Measurements from ENCODE around the gene GPATCH3.
"Not testable (repeated sequence)": the region's sequence is repeated elsewhere in the genome, so short reads cannot be mapped to it uniquely, and the experiment has no call there.

The GPATCH3 gene, protein sequence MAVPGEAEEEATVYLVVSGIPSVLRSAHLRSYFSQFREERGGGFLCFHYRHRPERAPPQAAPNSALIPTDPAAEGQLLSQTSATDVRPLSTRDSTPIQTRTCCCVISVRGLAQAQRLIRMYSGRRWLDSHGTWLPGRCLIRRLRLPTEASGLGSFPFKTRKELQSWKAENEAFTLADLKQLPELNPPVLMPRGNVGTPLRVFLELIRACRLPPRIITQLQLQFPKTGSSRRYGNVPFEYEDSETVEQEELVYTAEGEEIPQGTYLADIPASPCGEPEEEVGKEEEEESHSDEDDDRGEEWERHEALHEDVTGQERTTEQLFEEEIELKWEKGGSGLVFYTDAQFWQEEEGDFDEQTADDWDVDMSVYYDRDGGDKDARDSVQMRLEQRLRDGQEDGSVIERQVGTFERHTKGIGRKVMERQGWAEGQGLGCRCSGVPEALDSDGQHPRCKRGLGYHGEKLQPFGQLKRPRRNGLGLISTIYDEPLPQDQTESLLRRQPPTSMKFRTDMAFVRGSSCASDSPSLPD

DNA sequence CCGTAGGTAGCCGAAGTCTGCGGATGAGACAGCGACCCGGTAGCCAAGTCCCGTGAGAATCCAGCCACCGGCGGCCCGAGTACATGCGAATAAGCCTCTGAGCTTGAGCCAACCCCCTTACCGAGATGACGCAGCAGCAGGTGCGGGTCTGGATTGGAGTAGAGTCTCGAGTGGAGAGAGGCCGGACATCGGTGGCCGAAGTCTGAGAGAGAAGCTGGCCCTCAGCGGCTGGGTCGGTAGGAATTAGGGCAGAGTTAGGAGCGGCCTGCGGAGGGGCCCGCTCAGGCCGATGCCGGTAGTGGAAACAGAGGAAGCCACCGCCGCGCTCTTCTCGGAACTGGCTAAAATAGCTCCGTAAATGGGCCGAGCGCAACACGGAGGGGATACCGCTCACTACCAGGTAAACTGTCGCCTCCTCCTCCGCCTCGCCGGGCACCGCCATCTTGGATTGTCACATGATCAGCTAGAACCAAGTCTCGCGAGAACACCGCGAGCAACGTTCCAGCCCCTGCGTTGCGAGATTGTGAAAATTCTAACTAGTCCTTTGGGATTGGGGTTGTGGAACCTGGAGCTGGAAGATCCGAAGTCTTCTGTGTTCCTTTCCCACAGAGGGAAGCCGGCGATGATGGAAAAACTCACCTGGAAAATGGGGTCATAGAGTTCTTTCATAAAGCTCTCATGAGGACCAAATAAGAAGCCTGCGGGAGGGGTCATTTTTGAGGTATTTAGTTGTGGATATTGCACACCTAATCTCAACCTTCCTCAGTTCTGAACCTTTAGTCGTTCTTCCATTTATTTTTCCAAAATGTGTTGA, at the start of gene GPATCH3:
Gene GPATCH3, minus strand, starts transcription at position 467 of the 814 bp plus-strand sequence. Its CDS starts 25 bp downstream, at position 442.
- peak; percentile 94 for DNase-seq (ENCODE audit: low read depth)

DNA sequence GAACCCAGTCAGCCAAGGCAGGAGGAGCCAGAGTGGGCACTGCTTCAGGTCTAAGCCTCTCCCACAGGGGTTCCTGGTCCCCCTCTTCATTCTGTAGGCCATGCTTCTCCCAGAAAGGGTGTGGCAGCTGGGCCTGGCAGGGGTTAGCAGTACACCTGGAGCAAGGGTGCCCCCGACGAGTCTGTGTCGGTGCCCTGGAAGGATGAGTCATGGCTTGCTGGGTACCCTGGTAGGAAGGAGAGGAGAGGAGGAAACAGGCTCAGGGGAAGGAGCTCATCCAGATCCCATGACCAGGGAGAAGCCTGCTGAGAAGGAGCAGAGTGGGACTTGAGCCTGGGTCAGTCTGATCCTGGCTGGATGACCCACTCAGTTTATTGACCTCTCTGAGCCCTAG, 49.7 kb upstream of the GPATCH3 start:
- DNase-seq (ENCODE audit: low read depth) = no peak

DNA sequence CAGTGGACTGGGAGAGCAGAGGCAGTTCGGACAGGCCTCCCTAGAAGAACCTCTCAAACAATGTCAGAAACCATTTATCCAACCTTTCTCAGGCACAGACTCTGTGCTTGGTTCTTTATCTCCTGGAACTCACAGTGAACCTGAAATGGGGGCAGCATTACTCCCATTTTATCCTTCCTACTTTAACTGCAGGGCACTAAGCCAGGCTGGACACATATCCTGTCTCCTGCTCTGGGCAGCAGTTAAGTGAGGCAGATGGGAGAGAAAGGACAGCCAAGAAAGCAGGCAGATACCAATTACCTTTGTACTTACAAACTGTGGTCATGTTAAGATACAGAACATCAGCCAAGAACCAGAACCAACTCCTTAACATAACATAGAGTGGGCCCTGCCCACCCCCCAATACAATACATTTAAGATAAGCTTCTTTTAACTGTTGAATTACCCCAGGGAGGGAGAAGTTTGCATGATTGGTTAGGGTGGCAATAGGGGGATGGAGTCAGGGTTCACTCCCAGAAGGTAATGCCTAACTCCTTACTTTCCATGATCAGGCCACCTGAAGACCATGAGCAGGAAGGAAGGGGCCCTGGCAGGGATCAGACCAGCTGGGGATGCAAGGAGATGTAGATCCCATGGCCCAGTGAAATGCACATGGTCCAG, 49.1 kb upstream of the GPATCH3 start:
- no peak for DNase-seq (ENCODE audit: low read depth)

GRCh38 chr1:26948725-26949057, 48.4 kb upstream of the GPATCH3 start:
- DNase-seq (ENCODE audit: low read depth) = not testable (repeated sequence)

- no peak for DNase-seq (ENCODE audit: low read depth)
Measured at GRCh38 chr1:26946270-26946669, 46.0 kb upstream of the GPATCH3 start.

DNA sequence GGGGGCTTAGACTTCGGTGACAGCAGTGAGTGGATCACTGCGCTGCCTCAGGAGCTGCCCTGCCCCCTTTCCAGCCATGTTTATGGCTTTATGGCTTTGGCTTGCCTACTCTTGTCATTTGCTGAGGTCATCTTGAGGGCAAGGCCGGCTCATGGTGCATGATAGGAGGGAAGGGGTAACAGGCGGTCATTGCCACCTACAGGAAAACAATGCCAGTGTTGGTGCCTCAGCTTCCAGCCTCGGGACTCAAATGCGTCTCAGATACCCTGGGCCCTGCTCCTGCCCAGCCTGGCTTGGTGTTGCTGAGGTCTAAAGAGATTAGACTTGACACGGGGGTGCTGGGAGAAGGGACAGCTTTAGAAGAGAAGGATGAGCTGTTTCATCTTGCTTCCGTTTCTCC, 45.5 kb upstream of the GPATCH3 start:
- DNase-seq (ENCODE audit: low read depth) = no peak

DNA sequence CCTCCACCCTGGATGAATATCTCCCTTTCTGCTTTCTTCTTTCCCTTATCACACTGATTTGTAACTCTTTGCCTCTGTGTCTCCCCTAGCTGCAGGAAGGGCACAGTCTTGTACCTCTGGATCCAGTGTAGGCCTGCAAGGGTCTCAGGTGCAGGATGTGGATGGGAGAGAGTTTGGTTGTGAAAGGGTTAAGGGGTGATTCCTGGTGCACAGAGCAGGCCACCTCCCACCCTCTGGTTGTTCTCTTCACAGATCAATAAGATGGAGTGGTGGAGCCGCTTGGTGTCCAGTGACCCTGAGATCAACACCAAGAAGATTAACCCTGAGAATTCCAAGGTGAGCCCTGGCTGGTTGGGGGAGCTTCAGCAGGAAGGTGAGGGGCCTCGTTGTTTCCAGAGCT, 44.9 kb upstream of the GPATCH3 start:
- no peak for DNase-seq (ENCODE audit: low read depth)

DNA sequence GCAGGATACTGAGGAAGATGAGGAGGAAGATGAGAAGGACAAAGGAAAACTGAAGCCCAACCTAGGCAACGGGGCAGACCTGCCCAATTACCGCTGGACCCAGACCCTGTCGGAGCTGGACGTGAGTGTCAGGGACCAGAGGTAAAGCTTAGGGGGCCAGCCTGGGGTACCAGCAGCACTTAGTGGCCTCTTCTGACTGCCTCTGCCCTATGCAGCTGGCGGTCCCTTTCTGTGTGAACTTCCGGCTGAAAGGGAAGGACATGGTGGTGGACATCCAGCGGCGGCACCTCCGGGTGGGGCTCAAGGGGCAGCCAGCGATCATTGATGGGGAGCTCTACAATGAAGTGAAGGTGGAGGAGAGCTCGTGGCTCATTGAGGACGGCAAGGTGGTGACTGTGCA, 42.4 kb upstream of the GPATCH3 start:
- DNase-seq (ENCODE audit: low read depth) = no peak

DNA sequence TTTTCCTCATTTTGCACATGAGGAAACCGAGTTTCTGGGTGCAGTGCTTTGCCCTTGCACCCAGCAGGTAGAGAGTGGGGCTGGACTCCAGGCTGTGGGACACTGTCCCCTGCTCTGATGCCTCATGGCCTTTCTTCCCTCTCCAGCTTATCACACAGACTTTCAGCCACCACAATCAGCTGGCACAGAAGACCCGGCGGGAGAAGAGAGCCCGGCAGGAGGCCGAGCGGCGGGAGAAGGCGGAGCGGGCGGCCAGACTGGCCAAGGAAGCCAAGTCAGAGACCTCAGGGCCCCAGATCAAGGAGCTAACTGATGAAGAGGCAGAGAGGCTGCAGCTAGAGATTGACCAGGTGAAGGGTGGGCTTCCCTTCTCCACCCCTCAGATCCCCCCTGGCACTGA, 41.0 kb upstream of the GPATCH3 start:
- no peak for DNase-seq (ENCODE audit: low read depth)

DNA sequence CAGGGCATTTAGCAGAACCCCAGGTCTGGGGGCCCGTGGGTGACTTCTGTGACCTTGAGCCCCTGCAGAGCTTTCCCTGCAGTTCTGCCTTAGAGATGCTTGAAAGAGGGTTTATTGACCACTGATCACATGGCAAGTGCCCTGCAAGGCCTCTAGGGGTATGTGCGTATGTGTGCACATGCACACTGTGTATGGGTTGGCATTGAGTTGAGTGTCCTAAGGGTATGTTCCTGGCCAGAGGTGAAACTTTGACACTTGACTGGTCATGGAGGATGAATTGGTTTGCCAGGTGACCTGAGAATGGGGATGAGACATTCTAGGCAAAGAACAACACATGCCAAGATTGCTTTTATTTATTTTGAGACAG, 38.4 kb upstream of the GPATCH3 start:
- no peak for DNase-seq (ENCODE audit: low read depth)

GRCh38 chr1:26938004-26938658, 37.9 kb upstream of the GPATCH3 start:
- DNase-seq (ENCODE audit: low read depth) = no peak

GRCh38 chr1:26936823-26937222, 36.6 kb upstream of the GPATCH3 start:
- no peak for DNase-seq (ENCODE audit: low read depth)

DNA sequence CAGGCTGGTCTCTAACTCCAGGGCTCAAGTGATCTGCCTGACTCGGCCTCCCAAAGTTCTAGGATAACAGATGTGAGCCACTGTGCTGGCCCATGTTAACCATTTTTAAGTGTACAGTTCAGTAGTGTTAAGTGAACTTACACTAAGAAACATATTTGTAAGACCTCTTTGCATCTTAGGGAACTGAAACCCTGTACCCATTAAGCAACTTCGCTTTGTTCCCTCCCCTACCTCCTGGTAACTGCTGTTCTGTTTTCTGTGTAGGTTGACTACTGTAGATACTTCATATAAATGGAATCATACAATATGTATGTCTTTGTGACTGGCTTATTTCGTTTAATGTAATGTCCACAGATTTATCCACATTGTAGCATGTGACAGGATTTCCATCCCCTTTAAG, 32.3 kb upstream of the GPATCH3 start:
- DNase-seq (ENCODE audit: low read depth) = no peak

DNA sequence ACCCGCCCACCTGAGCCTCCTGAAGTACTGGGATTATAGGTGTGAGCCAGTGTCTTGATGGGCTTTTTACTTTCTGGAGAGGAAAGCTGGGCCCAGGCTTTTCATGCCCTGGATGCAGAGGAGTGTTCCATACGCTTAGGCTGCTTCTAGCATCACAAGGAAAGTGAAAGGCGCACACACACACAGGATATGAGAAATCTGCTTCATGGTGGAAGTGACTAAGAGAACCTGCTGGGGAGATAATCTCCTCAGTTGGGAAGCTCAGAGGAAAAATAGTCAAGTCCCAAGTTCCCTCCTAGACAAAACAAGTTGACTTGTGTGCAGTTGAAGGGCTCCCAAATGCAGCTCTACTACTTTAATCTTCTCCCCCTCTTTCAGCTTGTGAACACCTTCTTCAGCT, 23.4 kb upstream of the GPATCH3 start:
- DNase-seq (ENCODE audit: low read depth) = no peak

DNA sequence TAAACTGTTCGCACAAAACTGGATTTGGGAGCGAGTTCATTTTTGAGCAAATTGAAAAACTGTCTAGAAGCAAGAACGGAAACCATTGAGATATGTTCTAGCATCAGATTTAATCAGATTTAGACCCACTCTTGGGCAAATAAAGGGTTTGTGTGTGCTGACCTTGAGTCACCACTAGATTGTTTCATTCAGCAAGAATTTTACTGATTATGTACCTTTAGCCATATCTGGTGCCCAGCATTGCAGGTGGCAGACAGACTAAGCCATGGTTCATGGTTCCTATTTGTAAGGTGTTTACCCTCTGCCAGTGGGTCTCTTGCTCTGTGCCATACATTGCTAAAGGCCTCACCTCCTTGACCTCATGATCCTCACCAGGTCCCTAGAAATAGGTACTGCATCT, 22.6 kb upstream of the GPATCH3 start:
- DNase-seq (ENCODE audit: low read depth) = no peak

DNA sequence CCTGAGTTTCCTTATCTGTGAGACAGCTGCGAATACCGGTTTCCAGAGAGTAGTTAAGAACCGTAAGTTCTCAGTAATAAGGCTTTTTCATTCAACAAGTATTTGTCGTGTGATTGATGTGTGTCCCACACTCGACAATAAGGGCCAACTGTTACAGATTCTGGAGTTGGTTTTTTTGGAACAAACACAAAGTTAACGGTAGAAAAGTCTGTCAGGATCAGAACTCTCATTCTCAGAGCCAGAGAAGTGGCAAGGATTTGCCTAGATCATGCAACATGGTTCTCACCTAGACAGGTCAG, 22.1 kb upstream of the GPATCH3 start:
- DNase-seq (ENCODE audit: low read depth) = no peak

GRCh38 chr1:26921540-26922430, 21.5 kb upstream of the GPATCH3 start, which contains the start of gene NUDC:
Gene NUDC, plus strand, starts transcription at chr1:26921743. Its CDS starts 106 bp downstream, at chr1:26921849.
- DNase-seq (ENCODE audit: low read depth) = peak; percentile 95

DNA sequence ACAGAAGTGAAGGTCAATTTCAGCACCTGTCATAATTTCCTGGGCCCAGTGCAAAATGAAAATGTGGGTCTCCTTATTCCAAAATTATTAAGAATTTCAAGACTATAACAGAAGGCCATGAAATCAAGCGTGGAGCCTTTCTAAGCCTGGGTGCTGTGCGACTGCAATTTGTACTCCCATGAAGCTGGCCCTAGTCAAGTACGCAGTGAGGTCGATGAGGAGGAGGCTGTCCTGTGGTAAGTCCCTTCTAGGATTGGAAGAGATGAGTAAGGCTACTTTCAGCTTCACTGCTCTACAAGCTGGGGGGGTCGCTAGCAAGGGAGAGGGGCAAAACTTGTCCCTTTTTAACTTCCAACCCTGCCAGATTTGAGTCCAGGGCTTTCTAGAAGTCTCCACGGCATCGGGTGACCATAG, 20.9 kb upstream of the GPATCH3 start:
- DNase-seq (ENCODE audit: low read depth) = no peak

- DNase-seq (ENCODE audit: low read depth) = no peak
Measured at GRCh38 chr1:26915204-26915842, 15.1 kb upstream of the GPATCH3 start.

- DNase-seq (ENCODE audit: low read depth) = no peak
Measured at GRCh38 chr1:26913754-26914619, 13.7 kb upstream of the GPATCH3 start, which contains the start of gene NR0B2. Gene NR0B2, minus strand, starts transcription at chr1:26913975. Its CDS starts 35 bp downstream, at chr1:26913940.
